ENCODE results near the gene SYNE3. TPM values are rescaled to one million over a fixed set of nuclear protein-coding genes. Genes with fewer than 3 reads are reported as not detected.

SYNE3 gene
- total RNA-seq, 1 donor from 2014 or later, result 0.62 TPM

- Mint-ChIP-seq H3K9me3 (ENCODE audit: unreplicated experiment) (no peaks in the 10 kb centered on the region), H3K36me3 (ENCODE audit: low read depth, unreplicated experiment) (no peaks in the 10 kb centered on the region), H3K4me3 (ENCODE audit: unreplicated experiment) (no peak overlapping the region), H3K27me3 (ENCODE audit: unreplicated experiment) (peaks cover 5% of the 10 kb centered on the region), H3K4me1 (ENCODE audit: unreplicated experiment) (peaks cover 8% of the 10 kb centered on the region), H3K27ac (ENCODE audit: unreplicated experiment) (no peak overlapping the region)
- TF ChIP-seq CTCF (IDR thresholded peaks at IDR 0.05; ENCODE audit: unreplicated experiment), result no peak
- DNase-seq (ENCODE audit: low spot score), result no peak
Measured at GRCh38 chr14:95525999-95526398, 9.5 kb upstream of the SYNE3 start.

GRCh38 chr14:95524706-95525512, 8.5 kb upstream of the SYNE3 start:
- H3K27me3 Mint-ChIP-seq (ENCODE audit: unreplicated experiment), result peaks cover 5% of the 10 kb centered on the region
- no peaks in the 10 kb centered on the region for H3K9me3 Mint-ChIP-seq (ENCODE audit: unreplicated experiment)
- no peak for DNase-seq (ENCODE audit: low spot score)
- H3K27ac Mint-ChIP-seq (ENCODE audit: unreplicated experiment), result no peak overlapping the region
- peaks cover 8% of the 10 kb centered on the region for H3K4me1 Mint-ChIP-seq (ENCODE audit: unreplicated experiment)
- no peaks in the 10 kb centered on the region for H3K36me3 Mint-ChIP-seq (ENCODE audit: low read depth, unreplicated experiment)
- H3K4me3 Mint-ChIP-seq (ENCODE audit: unreplicated experiment), result no peak overlapping the region
- no peak for TF ChIP-seq CTCF (IDR thresholded peaks at IDR 0.05; ENCODE audit: unreplicated experiment)

- peaks cover 8% of the 10 kb centered on the region for H3K4me1 Mint-ChIP-seq (ENCODE audit: unreplicated experiment)
- TF ChIP-seq CTCF (IDR thresholded peaks at IDR 0.05; ENCODE audit: unreplicated experiment), result no peak
- no peaks in the 10 kb centered on the region for H3K36me3 Mint-ChIP-seq (ENCODE audit: low read depth, unreplicated experiment)
- no peak overlapping the region for H3K4me3 Mint-ChIP-seq (ENCODE audit: unreplicated experiment)
- DNase-seq (ENCODE audit: low spot score), result no peak
- no peaks in the 10 kb centered on the region for H3K9me3 Mint-ChIP-seq (ENCODE audit: unreplicated experiment)
- no peak overlapping the region for H3K27ac Mint-ChIP-seq (ENCODE audit: unreplicated experiment)
- peaks cover 5% of the 10 kb centered on the region for H3K27me3 Mint-ChIP-seq (ENCODE audit: unreplicated experiment)
Measured at GRCh38 chr14:95523815-95524448, 7.5 kb upstream of the SYNE3 start.

GRCh38 chr14:95523051-95523814, 6.8 kb upstream of the SYNE3 start:
- no peak for DNase-seq (ENCODE audit: low spot score)
- H3K27ac Mint-ChIP-seq (ENCODE audit: unreplicated experiment), result no peak overlapping the region

More at GRCh38 chr14:95523051-95523814, 6.8 kb upstream of the SYNE3 start:
- no peak for TF ChIP-seq CTCF (IDR thresholded peaks at IDR 0.05; ENCODE audit: unreplicated experiment)
- no peaks in the 10 kb centered on the region for H3K9me3 Mint-ChIP-seq (ENCODE audit: unreplicated experiment)
- no peaks in the 10 kb centered on the region for H3K36me3 Mint-ChIP-seq (ENCODE audit: low read depth, unreplicated experiment)
- H3K4me3 Mint-ChIP-seq (ENCODE audit: unreplicated experiment), result no peak overlapping the region
- H3K4me1 Mint-ChIP-seq (ENCODE audit: unreplicated experiment), result peaks cover 8% of the 10 kb centered on the region
- peaks cover 7% of the 10 kb centered on the region for H3K27me3 Mint-ChIP-seq (ENCODE audit: unreplicated experiment)

Measured in endothelial cell (in vitro differentiated cells).